Stimulated activated CD8-positive, alpha-beta memory T cell treated with anti-CD3 and anti-CD28 coated beads, Interleukin-7, amount 100 ng/mL, for 24 hours (primary cell): ENCODE measurements around the gene CDH15.

ENCODE experiments used
- DNase-seq: peaks from one replicate; pipeline ENCODE4 v3.0.0-alpha.2; 2020; ENCODE audit warnings: low read depth

Gene CDH15

DNA sequence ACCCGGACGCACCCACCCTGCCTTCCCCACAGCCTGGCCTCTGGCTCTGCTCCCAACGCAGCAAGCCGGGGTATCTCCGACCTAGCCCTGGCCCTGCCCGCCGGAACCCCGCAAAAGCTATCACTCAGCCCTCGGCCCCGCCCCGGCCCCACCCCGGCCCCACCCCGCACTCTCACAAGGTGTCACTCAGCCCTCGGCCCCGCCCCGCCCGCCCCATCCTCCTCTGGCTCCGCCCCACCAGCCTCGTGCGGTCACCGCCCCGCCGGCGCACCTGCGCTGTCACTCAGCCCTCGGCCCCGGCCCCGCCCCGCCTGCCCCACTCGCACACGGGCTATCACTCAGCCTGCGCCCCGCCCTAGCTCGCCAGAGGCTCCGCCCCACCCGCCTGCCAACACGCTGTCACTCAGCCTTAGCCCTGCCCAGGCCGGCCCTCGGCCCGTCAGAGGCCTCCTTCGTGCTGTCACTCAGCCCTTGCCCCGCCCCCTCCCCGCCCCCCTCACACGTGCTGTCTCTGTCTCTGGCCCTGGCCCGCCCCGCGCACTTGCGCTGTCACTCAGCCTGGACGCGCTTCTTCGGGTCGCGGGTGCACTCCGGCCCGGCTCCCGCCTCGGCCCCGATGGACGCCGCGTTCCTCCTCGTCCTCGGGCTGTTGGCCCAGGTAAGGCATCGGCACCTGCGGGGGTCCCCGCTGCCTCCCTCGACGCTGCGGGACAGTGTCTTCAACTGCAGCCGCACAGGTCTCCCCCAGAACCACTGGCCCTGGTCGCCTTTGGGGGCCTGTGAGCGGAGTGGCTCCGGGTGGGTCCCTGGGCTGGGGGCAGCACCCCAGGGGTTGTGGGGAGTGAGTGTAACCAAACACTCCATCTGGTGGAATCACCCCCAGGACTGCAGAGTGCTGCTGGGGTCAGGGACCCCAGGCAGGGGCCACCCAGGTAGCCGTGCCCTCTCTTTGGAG is at the start of gene CDH15:
Gene CDH15 (plus strand): TSS at position 533 of the 955 bp plus-strand sequence. CDS start 84 bp downstream, at position 617.
- peak; percentile 86 for DNase-seq

DNA sequence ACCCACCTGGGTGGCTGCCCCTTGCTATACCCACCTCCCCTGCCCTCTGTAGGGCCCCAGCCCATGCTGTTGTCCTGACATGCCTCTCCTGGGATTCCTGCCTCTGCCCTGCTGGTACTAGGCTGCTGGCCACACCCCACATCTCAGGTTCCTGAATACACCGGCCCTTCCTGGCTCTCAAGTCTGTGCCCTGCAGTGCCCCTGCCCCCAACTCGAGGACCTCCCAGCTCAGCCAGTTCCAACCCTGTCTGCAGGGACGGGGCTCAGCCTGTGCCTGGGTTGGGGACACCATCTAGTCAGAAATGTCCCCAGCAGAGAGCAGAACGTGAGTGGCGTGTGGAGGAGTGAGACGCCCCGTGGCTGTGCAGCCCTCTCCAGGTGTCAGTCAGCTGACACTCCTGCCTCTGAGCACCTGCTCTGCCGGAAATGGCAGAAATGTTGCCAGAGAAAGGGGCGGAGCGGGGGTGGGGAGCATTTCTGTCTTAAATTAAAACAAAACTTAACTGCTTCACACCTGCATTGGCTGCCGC is 49.2 kb upstream of the CDH15 start:
- no peak for DNase-seq

GRCh38 chr16:89123001-89123830 is 48.3 kb upstream of the CDH15 start:
- DNase-seq: no peak

- DNase-seq: no peak
Observed at GRCh38 chr16:89123831-89124100, 47.8 kb upstream of the CDH15 start.

- no peak for DNase-seq
Observed at GRCh38 chr16:89129378-89129777, 42.2 kb upstream of the CDH15 start.

- no peak for DNase-seq
Observed at GRCh38 chr16:89130448-89130847, 41.1 kb upstream of the CDH15 start.

GRCh38 chr16:89131783-89132182 is 39.8 kb upstream of the CDH15 start:
- no peak for DNase-seq

DNA sequence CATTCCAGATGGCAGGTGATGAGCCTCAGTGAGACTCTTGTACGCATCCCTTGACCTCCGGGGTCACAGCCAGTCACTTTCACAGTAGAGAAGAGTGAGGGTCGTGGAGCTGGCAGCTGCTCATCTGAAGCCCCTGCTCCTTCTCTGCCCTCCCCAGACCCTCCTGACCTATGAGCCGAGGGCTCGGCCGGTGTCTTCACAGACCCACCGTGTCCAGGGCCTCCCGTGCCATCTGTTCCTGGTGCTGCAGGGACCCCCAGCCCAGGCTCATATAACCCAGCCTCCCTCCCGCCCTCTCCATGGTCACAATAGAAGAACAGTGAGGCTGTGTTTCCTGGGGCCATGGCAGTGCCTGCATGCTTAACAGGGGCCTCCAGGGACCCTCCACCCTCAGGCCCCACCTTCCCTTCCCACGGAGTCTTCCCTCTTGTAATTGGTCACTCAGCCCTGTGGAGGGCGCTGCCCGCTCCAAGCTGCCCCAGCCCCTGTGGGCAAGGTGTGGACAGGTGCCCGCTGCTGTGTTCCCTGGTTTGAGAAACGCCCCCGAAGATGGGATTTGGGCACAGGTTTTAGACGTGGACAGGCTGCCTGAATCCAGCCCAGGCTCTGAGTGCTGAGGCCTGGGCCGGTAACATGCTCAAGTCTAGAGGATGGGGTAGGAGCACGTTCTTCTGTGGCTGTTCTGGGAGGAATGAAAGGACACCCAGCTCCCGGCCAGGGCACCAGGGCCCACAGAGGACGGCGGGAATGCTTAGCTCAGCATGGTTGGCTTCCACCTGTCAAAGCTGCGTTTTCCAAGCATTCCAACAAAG is 39.1 kb upstream of the CDH15 start:
- no peak for DNase-seq

DNA sequence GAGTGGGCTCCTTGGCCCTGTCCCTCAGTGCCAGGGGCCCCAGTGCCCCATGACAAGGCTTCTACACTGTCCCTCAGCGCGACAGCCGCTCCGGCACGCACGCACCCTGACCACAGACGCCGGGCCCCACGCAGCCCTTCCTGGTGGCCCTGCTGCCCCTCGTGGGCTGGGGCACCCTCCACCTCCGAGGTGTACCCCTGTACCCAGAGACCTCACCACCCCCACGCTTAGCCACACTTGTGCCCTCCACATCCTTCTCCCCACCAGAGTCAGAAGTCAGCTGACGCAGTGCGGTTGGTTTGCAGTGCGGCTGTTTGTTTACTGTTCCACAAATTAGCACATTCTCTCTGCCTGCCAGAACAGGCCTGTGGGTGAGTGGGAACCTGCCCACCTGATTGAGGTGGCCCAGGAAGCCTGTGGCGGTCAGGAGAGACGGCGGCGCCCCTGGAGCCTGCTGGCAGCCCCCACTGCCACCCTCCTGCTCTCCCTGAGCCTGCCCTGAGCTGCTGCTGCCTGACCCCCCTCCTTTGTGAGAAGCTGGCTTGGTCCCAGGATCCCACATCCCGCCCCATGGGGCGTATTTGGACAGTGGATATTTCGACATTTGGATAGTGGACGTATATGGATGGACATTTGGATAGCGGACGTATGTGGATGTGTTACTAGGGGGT is 38.0 kb upstream of the CDH15 start:
- no peak for DNase-seq

DNA sequence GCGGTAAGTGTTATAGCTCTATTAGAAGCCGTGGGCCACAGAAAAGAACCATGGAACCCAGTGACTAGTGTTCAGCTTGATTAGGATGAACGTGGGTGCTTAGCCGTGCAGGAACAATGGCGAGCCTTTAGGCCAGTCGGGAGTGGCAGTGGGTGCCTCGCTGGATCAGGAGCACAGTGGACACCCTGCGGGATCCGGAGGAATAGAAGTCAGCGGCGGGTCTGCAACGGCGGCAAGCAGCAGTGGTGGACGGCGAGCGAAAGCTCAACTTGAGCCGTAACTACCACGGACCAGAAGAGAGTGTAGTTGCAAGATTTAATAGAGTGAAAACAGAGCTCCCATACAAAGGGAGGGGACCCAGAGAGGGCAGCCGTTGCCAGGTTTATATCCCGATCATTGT is 37.3 kb upstream of the CDH15 start:
- no peak for DNase-seq

GRCh38 chr16:89135166-89135565 is 36.4 kb upstream of the CDH15 start:
- DNase-seq: no peak

DNA sequence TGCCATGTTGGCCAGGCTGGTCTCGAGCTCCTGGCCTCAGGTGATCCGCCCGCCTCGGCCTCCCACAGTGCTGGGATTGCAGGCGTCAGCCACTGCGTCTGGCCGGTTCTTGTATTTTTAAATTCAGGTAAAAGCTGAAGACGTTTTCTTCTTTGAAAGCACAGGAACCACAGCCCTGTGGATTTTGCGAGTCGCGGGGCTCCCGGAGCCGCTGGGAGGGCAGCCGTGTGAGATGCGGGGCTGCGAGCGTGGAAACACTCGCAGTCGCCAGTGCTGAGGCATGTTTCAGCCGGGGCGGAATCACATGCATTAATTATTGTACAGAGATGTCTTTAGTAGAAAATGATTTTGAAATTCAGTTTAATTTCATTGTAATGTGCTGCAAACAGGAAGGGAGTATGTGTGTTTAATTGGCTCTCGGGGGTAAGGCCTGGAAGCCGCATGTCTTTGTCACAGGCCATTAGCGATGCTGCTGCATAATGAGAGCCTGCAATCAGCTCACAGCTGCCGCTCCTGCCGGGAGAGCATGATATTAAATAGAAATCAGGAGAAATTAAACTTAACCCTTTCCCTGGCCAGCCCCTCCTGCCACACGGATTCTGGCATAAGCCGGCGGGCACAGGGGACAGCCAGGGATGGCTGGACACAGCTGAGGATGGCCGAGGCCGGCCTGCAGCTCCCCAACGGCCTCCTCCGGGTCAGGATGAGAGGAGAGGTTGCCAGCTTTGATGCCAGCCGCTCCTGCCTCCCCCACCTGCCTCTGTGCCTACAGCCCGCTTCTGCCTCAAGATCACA is 35.4 kb upstream of the CDH15 start:
- no peak for DNase-seq

GRCh38 chr16:89136931-89137330 is 34.6 kb upstream of the CDH15 start:
- no peak for DNase-seq

DNA sequence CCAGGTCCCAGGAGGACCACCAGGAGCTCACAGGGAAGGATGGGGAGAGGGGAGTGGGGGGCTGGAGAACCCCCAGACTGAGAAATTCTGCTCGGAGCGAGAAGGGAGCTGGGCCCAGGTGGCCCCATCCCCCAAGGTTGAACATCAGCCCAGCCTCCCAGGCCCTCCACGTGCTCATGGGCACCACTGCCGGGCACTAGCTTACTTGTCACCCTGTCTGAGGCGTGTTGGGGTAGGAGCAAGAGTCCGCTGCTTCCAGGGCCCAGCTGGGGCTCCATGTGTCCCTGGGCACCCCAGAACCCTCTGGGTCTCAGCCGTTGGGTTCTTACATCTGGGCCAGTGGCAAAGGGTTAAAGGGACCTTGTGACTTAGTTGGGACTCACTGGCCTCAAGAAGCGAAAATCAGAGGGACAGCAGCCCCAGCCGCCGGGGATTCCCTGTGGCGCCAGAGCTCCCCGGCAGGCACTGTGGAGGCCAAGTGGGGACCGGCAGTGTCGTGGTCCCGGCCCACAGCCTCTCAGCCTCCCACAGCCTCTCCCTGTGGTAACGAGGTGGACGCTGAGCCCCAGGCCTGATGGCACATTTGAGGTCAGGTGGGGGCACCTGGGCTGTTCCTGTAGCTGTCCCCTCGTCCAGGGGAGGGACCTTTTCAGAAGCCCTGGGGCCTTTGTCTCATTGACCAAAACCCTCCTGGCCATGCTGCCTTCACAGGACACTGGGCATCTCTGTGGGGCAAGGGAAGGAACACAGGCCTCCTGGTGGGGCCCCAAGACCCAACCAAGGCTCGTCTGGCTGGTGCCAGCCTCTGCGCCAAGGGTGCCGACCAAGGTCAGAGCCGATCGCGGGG is 33.7 kb upstream of the CDH15 start:
- DNase-seq: no peak

DNA sequence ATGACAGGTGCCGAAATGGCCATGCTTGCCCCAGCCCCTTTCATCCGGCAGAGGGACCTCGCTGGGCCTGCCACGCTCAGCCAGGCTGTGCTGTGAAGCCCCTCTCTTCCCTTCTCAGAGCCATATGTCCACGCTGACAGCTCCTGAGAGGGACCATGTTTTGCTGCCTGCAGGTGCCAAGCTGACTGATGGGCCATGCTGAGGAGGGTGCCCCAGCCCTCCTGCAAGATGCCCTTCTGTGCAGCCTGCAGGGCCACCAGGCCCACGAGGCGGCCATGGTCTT is 33.1 kb upstream of the CDH15 start:
- no peak for DNase-seq

GRCh38 chr16:89138843-89139520 is 32.6 kb upstream of the CDH15 start:
- DNase-seq: no peak

- no peak for DNase-seq
Observed at GRCh38 chr16:89139907-89140361, 31.6 kb upstream of the CDH15 start.

DNA sequence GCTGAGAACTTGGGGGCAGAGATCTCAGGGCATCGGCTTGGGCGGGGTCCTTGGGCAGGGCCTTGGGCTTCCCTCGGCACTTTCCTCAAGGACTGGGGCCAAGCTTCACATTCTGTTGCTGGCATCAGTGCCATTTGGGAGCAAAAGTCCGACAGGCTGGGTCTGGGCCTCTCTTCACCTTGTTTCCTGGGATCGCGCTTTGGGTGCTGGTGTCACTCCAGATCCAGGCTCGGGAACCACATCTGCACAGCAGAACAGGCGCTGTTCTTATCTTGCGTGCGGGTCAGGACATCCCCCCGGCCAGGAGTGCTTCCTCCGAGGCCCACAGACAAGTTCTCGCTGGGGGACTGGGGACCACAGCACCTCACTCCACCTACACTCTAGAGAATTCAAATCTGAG is 31.1 kb upstream of the CDH15 start:
- no peak for DNase-seq
